ENCODE measurements around the gene NPTN.

NPTN gene

GRCh38 chr15:73631915-73632669 is 1.1 kb downstream of the NPTN start:
- DNase-seq: no peak

- no peak for DNase-seq
These were observed 2.2 kb downstream of the NPTN start for GRCh38 chr15:73630921-73631362.

GRCh38 chr15:73629798-73630429 is 3.3 kb downstream of the NPTN start:
- DNase-seq: no peak

GRCh38 chr15:73628976-73629797 is 4.0 kb downstream of the NPTN start:
- no peak for DNase-seq

- no peak for DNase-seq
These were observed 5.1 kb downstream of the NPTN start for GRCh38 chr15:73628102-73628501.

GRCh38 chr15:73626072-73626471 is 7.1 kb downstream of the NPTN start:
- DNase-seq: no peak

- no peak for DNase-seq
These were observed 8.7 kb downstream of the NPTN start for GRCh38 chr15:73624530-73624929.

GRCh38 chr15:73621286-73621826 is 11.8 kb downstream of the NPTN start:
- no peak for DNase-seq

GRCh38 chr15:73620078-73620477 is 13.1 kb downstream of the NPTN start:
- no peak for DNase-seq

GRCh38 chr15:73617913-73618312 is 15.3 kb downstream of the NPTN start:
- DNase-seq: no peak

GRCh38 chr15:73617301-73617831 is 15.8 kb downstream of the NPTN start:
- no peak for DNase-seq

GRCh38 chr15:73608941-73609340 is 24.2 kb downstream of the NPTN start:
- no peak for DNase-seq

GRCh38 chr15:73608475-73608874 is 24.7 kb downstream of the NPTN start:
- DNase-seq: no peak

GRCh38 chr15:73607843-73608242 is 25.3 kb downstream of the NPTN start:
- no peak for DNase-seq

- no peak for DNase-seq
These were observed 25.8 kb downstream of the NPTN start for GRCh38 chr15:73607405-73607804.

GRCh38 chr15:73605759-73606436 is 27.3 kb downstream of the NPTN start:
- no peak for DNase-seq

- DNase-seq: no peak
These were observed 28.7 kb downstream of the NPTN start for GRCh38 chr15:73604477-73604876.

- DNase-seq: no peak
These were observed 30.2 kb downstream of the NPTN start for GRCh38 chr15:73602992-73603391.

- DNase-seq: no peak
These were observed 30.7 kb downstream of the NPTN start for GRCh38 chr15:73602446-73602843.

- DNase-seq: peak; percentile 73
These were observed 31.4 kb downstream of the NPTN start for GRCh38 chr15:73601451-73602445.
